SK-MEL-5 (cell line): ENCODE data around the gene RRN3. TPM values are rescaled to one million over a fixed set of nuclear protein-coding genes. Genes with fewer than 3 reads are reported as not detected.
"Not testable (repeated sequence)": the region's sequence is repeated elsewhere in the genome, so short reads cannot be mapped to it uniquely, and the experiment has no call there.

ENCODE experiments used
- DNase-seq: peaks from one replicate; pipeline ENCODE4 v3.0.0-alpha.2; 2016; ENCODE audit warnings: low read depth, low spot score
- in situ Hi-C: cut with HindIII; loops from 2 replicates; pipeline ENCODE4 v1.10.0; 2016; ENCODE audit warnings: low sequenced_read_pairs, high pct_unique_total_duplicates, low pct_unique_long_range_greater_than_20kb
- total RNA-seq: library from RNA; depleted of rRNA; stranded (reverse); fragments of >200 nt; shearing (Covaris generic); gene quantifications from 2 replicates; pipeline ENCODE4 v1.2.3, GENCODE V29; 2014

Gene RRN3
- total RNA-seq, 1 experiment from 2014 or later: 52.8 TPM

DNA sequence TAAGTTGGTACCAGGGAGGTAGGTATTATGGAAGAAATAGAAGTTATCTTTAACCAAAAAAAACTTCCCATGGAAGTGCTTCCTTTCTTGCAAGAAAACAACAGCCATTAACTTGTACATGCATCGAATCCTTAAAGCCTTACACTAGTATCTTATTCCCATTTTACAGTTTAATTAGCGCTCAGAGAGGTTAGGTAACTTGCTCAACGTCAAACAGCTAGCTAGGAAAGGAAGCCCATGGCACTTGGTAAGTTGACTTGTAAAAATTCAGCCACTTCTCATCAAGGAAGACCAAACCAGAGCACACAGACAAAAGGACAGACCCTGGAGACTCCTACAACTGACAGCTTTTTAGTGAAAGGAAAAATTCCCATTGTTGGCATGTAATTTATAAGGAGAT lies 34.7 kb downstream of the RRN3 start:
- no peak for DNase-seq
- in situ Hi-C loops: no loop called here

DNA sequence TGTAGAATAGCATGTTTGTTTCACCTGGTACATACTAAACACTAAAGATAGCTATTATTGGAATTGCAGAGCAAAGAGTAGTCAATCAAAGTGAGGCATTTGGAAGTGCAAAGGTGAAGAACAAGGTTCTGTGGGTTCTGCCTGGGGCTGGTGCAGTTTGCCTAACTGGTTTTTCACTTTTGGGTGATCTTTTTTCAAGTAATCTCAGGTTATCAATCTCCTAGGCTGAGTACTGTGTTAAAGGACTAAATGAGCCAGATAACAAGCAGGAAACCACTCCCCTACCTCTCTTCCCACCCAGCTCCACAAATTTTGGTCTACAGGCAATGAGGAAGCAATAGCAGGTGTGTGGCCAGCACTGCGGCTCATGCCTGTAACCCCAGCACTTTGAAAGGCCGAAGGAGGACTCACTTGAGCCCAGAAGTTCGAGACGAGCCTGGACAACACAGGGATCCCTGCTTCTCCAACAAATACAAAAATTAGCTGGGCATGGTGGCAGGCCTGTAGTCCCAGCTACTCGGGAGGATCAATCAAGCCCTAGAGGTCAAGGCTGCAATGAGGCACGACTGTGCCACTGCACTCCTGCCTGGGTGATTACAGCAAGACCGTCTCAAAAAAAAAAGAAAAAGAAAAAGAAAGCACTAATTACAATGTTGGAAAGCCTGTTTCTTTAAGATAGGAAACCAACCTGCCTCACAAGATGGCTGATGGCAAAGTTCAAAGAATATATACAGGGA lies 36.2 kb downstream of the RRN3 start:
- DNase-seq: no peak
- in situ Hi-C loops: no loop called here

DNA sequence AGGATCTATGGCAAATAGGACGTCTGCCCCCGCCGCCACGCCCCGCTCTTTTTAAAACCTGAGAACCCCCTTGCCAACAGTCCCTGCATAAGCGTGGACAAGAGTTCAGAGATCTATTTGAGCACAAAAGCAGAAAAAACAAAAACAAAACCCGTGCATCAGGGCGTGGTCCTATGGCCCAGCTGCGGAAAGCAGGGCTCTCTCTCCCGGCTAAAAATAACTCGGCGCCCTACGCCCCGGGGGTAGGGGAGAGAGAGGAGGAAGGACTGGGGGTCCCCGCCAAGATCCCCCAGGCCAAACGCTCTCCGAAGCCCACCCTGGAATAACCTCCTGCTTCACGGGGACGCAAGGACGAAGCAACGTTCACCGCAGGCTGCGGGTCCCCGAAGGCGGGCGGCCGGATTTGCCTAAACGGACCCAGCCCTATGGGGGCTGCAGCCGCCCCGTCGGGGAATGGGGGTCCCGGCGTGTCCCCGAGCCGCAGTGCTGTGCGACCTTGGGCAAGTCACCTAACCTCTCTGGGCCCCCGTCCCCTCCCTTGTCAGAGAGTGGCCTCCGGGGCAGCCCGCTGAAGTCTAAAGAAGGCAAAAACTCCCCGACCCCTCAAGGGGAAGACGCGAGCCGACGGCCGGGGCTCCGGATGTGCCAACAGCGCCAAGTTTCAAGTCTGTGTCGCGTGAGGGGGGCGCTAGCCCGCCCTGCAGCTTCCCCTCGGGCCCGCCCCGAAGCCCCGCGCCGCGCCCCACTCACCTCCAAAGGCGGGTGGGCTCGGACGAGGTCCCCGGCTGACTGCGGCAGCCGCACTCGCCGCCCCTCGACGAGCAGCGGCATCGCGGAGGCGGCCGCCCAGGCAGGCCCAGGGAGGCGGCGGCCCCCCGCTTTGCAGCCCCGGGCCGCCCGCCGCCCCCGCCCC lies 38.7 kb downstream of the RRN3 start:
- in situ Hi-C loops: no loop called here
- peak; percentile 14 for DNase-seq

DNA sequence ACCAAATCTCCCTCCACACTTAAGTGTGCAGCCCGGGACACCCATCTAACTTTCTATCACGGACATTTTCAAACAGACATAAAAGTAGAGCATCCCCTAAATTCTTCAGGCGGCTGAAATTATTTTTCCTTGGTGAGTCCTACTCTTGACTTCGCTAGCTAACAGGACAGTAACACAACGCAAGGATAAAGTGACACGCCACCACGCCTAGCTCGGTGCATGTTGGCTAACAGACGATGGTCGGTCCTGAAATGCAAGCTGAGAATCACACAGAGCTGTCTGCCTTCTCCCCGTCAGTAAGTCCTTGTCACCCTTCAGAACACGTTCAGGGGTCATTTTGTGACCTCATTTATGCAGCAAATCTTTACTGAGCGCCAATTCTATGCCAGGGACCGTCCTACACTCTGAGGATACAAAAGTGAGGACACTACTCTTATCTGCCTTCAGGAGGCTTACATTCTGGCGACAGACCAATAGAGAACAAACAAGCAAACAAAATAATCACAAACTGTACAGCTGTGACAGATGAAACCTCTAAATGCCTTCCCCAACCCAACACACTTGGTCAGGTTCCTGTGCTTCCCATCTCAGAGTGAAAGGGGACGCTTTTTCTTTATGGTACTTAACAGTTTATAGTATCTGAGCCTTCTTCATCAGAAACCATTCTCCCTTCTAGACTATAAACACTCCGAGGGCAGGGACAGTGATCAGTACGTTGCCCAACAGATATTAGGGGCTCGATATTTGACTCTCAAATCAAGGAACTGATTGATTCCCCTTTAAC lies 39.5 kb downstream of the RRN3 start:
- DNase-seq: no peak
- in situ Hi-C loops: no loop called here

DNA sequence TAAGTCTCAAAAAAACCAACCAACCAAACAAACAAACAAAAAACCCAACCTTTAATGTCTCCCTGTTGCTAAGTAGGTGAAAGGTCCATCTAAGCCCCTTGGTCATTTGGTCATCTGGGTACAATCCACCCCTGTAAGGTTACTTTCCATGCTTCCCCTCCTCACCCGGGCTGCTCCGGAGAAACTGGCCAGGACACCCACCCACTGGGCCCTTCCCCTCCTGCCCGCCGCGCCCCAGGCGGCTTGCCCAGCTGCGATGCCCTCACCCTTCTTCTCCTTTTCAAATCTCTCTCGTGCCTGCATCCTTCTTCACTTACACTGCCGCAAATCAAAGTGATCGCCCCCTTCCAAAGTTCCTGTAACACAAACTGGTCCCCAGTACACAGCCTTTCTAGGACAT lies 40.2 kb downstream of the RRN3 start:
- in situ Hi-C loops: no loop called here

DNA sequence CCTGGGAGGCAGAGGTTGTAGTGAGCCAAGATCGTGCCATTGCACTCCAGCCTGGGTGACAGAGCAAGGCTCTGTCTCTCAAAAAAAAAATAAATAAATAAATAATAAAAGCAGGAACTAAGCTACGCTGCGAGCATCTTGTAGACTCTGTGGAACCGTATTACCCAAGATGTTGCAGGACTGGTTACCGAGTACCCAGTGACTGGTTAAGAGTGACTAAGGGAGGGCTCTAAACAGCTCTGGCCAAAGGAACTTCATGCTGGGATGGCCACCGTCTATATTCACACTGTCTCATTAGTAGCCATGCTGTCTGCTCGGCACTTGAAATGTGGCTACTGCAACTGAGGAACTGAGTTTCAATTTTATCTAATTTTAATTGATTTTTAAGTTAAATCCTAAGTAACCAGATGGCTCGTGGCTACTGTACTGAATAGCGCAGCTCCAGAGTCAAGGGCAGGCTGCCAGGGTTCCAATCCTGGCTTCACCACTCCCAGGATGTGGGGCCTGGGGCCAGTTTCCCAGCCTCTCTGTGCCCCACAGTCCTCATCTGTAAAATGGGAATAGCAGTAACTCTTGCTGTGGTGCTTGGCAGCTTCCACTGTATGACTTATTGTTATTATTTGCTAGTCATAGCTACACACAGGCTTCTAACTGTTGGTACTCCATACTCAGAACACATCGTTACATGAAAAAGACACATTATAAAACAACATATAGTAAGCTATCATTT lies 41.2 kb downstream of the RRN3 start:
- DNase-seq: no peak
- in situ Hi-C loops: no loop called here

More for the DNA sequence above, 40.2 kb downstream of the RRN3 start:
- no peak for DNase-seq

DNA sequence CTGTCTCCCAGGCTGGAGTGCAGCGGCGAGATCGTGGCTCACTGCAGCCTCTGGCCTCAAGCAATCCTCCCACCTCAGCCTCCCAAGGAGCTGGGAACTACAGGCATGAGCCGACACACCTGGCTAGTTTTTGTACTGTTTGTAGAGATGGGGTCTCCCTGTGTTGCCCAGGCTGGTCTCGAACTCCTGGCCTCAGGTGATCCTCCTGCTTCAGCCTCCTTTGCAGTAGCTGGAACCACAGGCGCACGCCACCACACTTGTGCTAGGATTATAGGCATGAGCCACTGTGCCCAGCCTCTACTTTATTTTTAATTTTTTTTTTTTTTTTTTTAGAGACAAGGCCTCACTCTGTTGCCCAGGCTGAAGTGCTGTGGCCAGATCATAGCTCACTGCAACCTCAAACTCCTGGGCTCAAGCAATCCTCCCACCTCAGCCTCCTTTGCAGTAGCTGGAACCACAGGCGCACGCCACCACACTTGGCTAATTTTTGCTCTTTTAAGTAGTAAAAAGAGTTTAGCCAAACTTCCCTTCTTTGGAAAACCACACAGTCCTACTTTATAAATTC lies 42.6 kb downstream of the RRN3 start:
- in situ Hi-C loops: no loop called here

DNA sequence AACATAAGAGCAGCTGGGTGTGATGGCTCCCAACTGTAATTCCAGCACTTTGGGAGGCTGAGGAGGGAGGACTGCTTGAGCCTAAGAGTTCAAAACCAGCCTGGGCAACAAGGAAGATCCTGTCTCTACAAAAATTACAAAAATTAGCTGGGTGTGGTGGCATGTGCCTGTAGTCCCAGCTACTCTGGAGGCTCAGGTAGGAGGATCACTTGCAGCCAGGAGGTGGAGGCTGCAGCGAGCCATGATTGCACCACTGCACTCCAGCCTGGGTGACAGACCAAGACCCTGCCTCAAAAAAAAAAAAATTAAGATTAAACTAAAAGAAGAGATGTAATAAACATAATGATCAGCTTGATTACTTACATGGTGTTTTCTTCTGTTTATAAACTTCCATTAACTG lies 43.6 kb downstream of the RRN3 start:
- DNase-seq, in situ Hi-C loops: not testable (repeated sequence)

More for the DNA sequence above, 42.6 kb downstream of the RRN3 start:
- DNase-seq: no peak

DNA sequence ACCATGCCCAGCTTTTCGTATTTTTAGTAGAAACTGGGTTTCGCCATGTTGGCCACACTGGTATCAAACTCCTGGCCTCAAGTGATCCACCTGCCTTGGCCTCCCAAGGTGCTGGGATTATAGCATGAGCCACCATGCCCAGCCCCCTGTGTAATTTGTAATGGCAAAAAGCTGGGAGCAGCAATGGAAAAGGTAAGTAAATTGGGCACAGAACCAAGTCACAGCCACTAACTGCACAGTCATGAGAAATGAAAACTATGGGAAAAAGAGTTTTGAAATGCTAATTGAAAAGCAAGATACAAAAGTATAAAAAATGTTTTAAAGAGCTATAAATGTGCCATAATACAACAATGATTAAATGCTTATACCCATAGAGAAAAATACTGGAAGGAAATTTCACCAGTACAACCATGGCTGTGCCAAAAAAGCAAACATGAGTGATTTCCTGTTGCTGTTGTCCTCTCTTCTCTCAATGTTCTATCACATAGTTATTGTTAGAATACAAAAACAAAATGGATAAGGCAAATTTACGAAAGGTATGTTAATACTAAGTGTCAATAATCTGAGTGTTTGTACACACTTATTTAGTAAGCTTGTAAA lies 44.4 kb downstream of the RRN3 start:
- in situ Hi-C loops: no loop called here
- no peak for DNase-seq

DNA sequence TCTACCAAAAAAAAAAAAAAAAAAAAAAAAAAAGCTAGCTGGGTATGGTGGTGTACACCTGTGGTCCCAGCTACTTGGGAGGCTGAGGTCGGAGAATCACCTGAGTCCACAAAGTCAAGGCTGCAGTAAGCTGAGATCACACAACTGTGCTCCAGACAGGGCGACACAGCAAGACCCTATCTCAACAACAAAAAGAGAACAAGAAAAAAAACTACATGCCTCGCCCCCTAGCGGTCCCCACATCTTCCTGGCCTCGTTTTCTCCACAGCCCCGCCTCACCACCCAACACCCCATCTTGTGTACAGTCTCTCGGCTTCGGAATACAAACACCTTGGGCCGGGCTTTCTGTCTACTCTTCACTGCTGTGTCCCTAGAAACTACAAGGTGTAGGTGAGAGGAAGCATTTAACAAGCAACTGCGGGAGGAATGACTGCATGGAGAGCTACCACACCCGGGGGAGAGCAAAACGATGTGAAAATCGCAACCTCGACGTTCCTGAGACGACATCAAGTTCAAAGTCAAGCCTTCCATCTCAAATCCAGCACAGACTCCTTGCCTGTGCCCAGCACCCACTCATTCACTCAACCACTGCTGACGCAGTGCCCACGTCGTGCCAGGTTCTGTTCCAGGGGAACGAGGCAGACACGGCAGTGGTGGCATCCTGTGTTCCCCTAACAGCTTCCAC lies 47.2 kb downstream of the RRN3 start:
- DNase-seq: no peak
- in situ Hi-C loops: no loop called here

DNA sequence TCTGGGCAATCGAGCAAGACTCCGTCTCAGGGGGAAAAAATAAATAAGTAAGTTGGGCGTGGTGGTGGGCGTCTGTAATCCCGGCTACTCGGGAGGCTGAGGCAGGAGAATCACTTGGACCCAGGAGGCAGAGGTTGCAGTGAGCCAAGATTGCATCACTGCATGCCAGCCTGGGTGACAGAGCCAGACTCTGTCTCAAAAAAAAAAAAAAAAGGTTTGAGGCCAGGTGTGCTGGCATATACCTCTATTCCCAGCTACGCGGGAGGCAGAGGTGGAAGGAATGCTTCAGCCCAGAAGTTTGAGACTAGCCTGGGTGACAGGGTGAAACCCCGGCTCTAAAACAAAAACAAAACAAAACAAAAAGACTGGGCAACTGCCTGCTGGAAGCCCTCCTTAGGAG lies 48.8 kb downstream of the RRN3 start:
- in situ Hi-C loops, DNase-seq: not testable (repeated sequence)

DNA sequence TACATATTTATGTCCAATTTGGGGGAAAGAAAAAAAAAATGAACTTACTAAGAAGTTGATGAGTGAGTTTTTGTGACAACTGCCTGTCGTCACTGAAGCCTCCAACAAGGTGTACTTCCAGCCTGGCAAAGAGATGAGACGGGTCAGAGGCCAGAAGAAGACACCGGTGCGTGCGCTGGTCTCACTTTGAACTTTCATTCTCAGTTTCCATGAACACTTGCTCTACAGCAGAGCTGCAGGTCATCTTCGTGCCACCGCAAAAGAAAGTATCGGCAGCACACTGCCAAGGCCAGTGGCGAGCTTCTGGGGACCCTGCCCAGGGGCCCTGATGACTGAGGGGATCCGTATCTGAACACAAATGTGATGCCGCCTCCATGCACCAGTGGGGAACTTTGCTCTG lies 49.8 kb downstream of the RRN3 start:
- in situ Hi-C loops: no loop called here
- no peak for DNase-seq

DNA sequence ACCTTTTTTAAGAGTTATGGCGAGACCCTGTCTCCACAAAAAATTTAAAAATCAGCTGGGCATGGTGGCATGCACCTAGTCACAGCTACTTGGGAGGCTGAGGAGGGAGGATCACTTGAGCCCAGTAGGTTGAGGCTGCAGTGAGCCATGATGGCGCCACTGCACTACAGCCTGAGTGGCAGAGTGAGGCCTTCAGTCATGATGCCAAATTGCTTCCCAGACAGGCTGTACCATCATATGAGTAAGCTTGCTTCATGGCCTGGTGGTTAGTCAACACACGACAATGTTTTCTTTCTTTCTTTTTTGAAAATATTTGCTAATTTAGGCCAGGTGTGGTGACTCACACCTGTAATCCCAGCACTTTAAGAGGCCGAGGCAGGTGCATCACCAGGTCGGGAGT lies 50.7 kb downstream of the RRN3 start:
- in situ Hi-C loops: no loop called here

DNA sequence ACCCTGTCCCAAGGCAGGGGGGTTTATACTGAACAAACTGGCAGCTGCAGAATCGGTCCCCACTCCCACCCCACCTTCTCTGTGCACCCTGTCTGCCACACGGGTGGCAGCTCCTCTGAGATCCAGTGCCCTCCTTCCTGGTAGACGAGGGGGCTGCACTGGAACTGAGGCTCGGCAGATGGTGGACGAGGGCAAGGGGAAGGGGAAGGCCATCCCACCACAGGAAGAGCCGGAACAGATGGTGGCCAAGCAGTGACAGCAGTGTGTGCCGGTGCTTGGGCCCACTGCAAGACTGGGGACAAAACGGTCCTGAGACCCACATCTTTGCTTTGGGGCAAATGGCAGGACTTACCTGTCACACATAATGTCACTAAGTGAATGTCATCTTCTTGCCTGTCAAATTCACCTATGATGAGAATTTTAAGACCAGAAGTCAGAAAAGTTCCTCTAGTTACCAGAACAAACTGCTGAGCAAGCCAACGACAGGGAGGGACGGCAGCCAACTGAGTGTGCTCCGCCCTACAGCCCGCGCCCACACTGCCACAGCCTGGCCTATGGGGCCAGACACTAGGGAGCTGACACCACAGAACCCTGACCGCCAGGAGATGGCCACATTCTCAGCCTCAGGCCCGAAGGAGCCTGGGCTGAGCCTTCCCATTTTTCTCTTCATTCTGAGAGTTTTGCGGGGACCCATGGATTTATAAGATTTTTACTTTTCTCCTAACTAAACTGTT lies 52.6 kb downstream of the RRN3 start:
- in situ Hi-C loops: no loop called here
- no peak for DNase-seq

More for the DNA sequence above, 50.7 kb downstream of the RRN3 start:
- DNase-seq: no peak

DNA sequence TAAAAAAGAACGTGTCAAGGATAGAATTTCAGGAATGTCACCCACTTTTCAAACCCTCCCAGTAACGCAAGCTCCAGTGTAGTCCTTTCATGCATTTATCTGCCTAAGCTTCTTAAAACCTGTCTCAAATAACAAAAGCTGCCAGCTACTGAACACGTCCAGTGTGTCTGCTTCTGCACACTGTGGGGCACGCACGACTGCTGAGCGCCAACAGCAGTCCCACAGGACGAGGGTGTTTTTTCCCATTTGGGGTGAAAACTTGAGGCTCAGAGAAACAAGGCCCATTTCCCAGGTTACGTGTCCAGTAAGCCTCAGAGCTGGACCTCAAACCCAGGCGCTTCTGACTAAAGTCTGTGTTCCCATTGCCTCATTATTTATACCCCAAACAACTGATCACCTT lies 55.4 kb downstream of the RRN3 start:
- no peak for DNase-seq
- in situ Hi-C loops: no loop called here

DNA sequence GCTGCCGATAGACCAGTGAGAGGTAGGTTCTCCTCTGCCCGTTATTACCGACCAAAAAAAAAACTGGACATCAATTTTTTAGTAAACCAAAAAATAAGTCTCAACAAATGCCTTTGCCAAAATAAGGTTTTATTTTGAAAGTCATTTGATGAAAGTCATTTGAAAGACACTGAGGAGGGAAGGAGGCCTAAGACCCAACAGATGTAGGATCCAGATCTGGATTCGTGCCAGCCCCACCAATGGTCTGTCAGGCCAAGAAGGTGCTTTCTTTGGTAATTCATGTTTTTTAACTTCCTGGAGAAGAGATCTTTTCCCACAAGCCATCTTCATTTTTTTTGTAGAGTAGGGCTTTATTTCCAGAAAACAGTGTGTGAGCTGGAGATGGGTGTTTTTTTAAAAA lies 56.3 kb downstream of the RRN3 start:
- in situ Hi-C loops: no loop called here
- DNase-seq: no peak
